SIG-M5 (cell line): ENCODE data around the gene OR13C8.
"Not testable (repeated sequence)": the region's sequence is repeated elsewhere in the genome, so short reads cannot be mapped to it uniquely, and the experiment has no call there.

Experiments used
- DNase-seq: peaks from one replicate; lab custom pipeline; 2025; lab: John Stamatoyannopoulos, UW

OR13C8 gene, protein sequence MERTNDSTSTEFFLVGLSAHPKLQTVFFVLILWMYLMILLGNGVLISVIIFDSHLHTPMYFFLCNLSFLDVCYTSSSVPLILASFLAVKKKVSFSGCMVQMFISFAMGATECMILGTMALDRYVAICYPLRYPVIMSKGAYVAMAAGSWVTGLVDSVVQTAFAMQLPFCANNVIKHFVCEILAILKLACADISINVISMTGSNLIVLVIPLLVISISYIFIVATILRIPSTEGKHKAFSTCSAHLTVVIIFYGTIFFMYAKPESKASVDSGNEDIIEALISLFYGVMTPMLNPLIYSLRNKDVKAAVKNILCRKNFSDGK

DNA sequence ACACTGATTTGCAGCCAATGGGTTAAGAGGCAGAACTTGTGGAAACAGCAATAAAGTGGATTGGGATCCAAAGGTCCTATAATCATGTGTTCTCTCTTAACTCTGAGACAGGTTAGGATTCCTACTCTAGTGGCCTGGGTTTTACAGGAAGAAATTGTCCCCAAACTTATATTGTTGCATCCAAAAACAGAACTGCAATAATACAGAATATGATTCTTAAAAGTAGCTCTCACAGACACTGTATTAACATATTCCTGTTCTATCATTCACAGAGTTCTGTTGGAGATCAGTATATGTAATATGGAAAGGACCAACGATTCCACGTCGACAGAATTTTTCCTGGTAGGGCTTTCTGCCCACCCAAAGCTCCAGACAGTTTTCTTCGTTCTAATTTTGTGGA lies at the start of gene OR13C8:
TSS of gene OR13C8 (plus strand) at position 301 of the 400 bp plus-strand sequence. CDS start at position 301, 0 bp downstream.
- DNase-seq = no peak

DNA sequence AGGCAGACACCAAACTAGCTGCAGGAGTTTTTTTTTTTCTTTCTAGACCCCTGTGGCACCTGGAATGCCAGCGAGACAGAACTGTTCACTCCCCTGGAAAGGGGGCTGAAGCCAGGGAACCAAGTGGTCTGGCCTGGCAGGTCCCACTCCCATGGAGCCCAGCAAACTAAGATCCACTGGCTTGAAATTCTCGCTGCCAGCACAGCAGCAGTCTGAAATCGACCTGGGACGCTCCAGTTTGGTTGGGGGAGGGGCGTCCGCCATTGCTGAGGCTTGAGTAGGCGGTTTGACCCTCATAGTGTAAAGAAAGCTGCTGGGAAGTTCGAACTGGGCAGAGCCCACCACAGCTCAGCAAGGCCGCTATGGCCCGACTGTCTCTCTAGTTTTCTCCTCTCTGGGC lies 48.7 kb upstream of the OR13C8 start:
- DNase-seq = not testable (repeated sequence)

DNA sequence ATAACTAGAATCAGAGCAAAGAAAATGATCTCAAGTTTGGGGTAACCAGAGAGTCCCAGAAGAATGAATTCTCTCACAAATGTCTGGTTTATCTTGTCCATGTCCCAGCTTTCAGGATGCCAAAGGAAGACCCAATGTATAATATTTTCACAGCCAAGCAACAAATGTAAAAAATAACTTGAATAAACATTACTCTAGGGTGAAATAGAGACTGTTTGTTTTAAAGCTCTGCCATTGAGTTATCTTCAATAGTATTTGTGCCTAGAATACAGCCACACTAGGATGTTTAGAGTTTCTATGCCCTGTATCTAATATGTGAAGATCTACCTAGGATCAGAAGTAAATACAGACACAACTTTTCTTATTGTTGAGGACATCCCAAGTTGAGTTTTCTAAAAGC lies 41.9 kb upstream of the OR13C8 start, which contains the start of gene OR13C4:
TSS of gene OR13C4 (minus strand) at position 101 of the 400 bp plus-strand sequence. CDS start at position 101, 0 bp downstream.
- DNase-seq = no peak

DNA sequence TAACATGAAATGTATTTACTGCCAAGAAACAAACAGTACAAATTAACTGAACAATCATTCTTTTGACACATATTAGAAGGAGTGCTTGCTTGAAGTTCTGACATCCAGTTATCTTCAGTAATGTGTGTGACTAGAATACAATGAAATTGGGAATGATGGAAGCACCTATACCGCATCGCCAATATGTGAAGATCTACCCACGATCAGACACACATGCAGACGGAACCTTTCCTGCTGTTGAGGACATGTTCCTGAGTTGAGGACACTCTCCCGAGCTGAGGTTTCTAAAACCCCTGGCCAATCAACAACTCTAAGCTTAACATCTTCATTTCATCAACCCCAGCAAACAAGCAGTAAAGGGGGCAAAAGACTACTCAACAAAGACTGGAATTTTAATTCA lies 32.2 kb upstream of the OR13C8 start, which contains the start of gene OR13C3:
TSS of gene OR13C3 (minus strand) at position 101 of the 400 bp plus-strand sequence. CDS start 133 bp downstream, outside the sequence.
- DNase-seq = no peak

DNA sequence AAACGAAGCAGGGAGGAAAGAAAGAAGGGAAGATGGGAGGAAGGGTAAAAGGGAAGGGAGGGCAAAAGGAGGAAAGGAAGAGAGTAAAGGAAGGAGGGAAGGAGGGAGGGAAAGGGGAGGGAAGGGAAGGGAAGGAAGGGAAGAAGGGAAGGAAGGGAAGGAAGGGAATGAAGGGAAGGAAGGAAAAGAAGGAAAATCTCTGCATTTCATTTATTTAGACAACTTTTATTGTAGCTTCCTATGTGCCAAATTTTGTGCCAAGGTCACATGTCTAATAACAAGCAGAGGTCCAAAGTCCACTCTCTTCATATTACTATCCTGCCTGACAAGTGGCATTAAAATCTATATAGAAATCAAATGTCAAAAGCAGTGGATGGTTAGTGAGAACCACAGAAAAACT lies 29.7 kb upstream of the OR13C8 start:
- DNase-seq = no peak

DNA sequence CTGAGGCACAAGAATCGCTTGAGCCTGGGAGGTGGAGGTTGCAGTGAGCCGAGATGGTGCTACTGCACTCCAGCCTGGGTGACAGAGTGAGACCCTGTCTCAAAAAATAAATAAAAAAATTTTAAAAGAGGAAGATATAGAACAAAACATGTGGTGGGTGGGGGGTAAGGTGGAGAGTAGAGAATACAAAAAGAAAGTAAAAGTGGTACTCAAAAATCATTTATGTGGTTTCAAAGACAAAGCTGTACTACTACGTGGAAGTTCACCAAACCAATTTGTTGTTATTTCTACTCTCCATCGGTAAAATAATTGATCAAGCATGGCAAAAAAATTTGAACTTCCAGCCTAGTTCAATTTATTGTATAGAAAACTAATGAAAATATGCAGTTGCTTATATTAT lies 24.3 kb upstream of the OR13C8 start:
- no peak for DNase-seq

DNA sequence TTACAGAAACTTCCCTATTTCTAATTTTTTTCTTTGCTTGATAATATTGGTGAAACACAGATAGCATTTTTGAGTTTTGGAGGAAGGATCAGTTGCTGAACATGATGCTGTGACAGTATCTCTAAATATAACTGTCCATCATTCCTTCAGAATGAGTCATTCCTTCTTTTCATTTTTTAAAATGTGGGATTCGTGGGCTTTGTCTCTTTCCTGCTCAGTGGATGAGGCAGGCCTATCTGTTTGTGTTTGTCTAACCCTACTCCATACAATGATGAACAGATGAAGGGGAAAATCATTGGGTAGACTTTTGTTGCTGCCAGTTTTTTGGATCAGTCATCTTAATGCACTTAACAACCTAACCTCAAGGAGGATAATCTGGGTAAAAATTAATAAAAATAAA lies 15.7 kb upstream of the OR13C8 start:
- DNase-seq = no peak

DNA sequence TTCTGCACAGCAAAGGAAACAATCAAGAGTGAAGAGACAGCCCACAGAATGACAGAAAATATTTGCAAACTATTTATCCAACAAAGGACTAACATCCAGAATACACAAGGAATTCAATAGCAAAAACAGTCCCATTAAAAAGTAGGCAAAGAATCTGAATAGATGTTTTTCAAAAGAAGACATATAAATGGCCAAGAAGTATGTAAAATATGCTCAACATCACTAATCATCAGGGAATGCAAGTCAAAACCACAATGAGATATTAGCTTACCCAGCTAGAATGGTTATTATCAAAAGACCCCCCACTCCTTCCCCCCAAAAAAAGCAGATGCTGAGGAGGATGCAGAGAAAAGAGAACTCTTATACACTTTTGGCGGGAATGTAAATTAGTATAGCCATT lies 13.4 kb upstream of the OR13C8 start:
- DNase-seq = no peak

DNA sequence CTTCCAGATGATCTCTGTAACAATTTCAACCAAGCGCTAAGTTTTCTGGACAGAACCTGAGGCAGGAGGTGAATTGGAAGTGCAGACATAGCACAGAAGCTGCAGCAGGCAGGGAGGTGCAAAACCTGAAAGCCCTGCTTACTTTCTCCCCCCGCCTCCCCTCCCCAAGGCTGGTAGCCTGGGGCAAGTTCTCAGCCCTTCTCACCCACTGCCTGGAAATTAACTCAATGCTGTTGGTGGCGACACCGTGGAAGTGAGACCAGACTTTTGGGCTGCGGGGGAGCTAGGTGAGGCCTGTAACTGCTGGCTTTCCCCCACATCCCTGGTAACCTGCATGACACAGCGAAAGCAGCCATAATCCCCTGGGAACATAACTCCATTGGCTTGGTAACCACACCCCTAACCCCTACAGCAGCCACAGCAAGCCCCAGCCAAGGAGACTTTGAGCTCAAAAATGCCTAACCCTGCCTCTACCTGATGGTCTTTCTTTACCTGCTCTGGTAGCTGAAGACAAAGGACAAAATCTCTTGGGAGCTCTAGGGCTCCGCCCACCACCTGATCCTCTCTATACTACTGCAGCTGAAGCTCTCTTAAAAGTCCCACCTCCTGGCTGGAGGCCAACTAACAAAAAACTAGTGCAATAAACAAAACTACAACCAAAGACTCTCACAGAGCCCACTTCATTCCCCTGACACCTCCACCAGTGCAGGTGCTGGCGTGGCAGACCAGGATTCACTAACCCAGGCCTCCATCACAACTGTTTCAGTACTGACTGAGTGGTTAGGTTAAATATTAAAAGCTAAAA lies 11.9 kb upstream of the OR13C8 start:
- no peak for DNase-seq

DNA sequence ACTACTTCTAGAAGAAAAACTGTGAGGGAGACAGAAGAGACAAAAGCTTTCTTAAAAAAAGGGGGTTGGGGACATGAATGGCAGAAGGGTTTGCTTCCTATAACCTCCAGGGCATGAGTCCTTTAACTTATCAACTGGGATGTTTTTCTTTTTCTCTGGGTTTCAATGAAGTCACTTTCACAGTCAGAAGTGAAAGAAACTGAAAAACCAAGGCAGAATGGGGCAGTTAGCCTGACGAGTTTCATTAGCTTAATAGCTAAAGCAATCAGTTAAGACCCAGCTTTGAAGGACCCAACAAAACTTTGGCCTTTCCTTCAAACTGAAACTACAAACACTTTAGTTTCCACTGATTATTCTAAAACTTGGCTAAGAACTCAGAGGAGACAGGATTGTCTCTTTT lies 4.6 kb upstream of the OR13C8 start:
- DNase-seq = no peak

DNA sequence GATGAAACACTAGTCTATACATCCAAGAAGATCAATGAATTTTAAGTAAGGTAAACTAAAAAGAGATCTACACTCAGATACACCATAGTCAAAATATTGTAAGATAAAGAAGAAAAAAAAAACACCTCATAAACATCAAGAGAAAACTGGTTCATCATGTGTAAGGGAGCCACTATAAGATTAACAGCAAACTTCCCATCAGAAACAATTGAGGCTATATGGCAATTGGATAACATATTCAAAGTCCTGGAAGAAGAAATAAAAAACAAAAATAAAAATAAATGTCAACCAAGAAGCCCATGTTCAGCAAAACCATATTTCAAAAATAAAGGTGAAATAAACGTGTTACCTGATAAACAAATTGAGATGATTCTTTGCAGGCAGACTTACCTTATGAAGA lies 3.6 kb downstream of the OR13C8 start:
- DNase-seq = no peak

DNA sequence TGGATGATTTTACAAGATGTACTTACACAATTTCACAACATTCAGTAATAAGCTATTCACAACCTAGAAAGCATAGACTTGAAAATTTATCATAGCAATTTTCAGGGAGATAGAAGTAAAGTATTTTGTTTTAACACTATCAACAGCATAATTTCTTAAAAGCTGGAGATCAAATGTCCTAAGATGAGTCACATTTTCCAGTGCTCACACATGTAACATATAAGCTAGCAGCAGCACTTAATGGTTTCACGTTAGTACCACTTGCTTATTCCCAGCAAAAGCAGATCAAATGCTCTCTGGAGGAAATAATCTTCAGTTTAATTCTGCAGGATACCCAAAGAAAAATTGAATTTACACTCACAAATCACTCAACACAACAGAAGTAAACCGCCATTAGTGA lies 6.5 kb downstream of the OR13C8 start:
- DNase-seq = no peak

DNA sequence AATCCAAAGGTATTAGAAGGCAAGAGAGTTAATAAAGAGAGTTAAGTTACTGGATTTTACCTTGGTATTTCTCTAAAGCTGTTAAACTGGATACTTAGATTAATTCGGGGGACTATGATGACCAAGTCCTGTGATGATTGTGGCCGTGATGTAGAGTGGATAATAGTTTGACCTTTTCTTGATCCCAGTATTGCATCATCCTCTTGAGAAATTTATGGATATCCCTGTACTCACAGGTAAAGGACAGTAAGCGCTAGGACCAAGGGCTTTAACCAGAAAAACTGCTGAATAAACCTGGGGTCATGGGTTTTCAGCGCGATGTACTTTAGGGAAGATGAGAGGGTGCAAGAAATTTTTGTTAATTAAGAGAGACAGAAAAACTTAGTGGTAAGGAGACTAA lies 8.3 kb downstream of the OR13C8 start:
- no peak for DNase-seq

DNA sequence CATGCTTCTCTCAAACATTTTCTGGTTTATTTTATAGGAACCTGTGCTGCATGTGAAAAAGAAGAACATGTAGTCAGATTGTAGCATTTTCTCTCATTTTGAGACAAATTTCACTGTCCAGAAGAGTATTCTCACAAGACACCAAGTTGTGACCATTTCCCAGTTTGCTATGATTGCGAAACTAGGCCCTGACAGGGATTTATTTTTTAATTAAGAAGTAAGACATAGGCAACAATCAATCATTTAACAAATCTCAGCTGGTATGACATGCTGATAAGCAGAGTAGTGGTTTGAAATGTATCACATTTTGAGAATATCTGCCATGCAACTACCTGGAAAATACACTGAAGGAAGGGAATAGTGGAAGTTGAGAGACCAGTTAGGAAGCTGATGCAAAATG lies 11.6 kb downstream of the OR13C8 start:
- DNase-seq = no peak

DNA sequence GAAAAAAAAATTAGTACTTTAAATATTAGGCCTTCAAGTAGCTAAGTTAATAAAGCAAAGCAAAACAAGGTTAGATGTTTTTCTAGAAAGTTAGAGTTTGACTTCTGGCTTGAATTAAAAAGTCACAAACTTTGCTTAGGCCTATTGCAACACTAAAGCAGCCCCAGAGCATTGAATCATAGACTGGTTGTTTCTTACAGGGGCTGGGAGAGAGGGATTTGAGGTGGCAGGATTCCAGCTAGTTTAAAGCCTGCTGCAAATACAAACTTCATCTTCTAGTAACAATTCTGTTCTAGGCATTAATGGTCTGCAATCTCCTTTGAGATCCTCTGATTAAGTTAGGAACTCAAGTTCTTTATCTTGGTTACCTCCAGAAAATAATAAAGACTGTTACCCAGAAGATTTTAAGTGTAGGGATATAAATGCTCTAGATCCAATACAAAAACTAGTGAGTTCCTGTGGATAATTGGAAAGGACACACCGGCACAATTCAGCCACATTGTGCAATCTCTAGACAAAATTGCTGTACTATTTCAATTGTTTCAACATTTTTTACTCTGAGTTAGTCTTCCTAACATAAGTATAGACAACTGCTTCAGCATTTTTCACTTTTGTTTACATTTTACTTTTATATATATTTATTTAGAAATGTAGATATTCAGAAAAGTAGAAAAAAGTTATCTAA lies 17.7 kb downstream of the OR13C8 start:
- DNase-seq = no peak

DNA sequence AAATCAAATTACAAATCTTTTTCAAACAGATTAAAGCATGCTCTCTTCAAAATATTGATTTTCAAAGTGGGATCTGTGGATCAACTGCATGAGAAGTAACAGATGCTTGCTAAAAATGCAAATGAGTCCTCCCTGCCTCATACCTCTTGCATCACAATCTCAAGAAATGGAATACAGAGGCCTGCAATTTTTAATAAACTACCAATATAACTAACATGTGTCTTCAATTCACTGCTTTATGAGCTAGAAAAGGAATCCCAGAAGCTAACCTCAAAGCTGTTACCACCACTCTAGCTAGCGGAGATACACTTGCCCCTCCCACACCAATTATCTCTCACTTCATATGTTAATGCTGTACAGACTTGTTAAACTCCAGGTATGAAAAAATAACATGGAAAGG lies 20.7 kb downstream of the OR13C8 start:
- DNase-seq = no peak

DNA sequence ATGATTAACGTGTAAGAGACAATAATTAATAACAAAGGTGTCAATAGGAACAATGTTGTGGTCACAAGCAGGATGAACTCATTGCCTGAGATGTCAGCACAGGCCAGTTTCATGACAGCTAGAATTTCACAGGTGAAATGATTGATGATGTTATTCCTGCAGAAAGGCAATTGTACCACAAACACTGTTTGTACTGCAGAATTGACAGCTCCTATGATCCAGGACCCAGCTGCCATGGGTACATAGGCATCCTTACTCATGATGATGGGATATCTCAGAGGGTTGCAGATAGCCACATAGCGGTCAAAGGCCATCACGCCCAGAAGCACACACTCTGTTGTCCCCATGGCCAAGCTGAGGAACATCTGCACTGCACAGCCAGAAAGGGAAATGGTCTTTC lies 29.8 kb downstream of the OR13C8 start:
- not testable (repeated sequence) for DNase-seq

DNA sequence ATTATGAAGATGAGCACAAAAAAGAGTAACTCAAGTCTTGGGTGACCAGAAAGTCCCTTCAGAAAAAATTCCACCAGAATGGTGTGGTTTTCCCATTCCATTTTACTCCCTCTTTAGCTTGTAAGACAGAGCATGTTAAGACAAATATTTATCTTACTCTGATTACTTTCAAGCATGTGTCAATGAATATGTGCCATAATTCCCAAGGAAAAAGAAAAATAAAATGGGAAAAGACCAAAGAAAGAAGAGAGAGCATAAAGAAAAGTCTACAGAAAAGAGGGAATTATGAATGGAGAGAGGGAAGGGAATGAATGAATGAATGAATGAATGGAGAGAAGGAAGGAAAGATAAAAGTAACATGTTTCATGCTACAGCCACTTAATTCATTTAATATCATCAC lies 30.3 kb downstream of the OR13C8 start, which contains the start of gene OR13C5:
TSS of gene OR13C5 (minus strand) at position 101 of the 400 bp plus-strand sequence. CDS start at position 101, 0 bp downstream.
- not testable (repeated sequence) for DNase-seq

DNA sequence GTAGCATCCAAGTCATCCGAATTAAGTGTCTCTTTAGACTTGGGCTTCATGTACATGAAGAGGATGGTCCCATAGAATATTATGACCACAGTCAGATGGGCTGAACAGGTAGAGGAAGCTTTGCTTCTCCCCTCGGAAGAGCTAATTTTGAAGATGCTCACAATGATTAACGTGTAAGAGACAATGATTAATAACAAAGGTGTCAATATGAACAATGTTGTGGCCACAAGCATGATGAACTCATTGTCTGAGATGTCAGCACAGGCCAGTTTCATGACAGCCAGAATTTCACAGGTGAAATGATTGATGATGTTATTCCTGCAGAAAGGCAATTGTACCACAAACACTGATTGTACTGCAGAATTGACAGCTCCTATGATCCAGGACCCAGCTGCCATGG lies 35.8 kb downstream of the OR13C8 start:
- no peak for DNase-seq

DNA sequence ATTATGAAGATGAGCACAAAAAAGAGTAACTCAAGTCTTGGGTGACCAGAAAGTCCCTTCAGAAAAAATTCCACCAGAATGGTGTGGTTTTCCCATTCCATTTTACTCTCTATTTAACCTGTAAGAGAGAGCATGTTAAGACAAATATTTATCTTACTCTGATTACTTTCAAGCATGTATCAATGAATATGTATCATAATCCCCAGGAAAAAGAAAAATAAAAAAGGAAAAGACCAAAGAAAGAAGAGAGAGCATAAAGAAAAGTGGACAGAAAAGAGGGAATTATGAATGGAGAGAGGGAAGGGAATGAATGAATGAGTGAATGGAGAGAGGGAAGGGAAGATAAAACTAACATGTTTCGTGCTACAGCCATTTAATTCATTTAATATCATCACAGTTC lies 36.6 kb downstream of the OR13C8 start, which contains the start of gene OR13C2:
TSS of gene OR13C2 (minus strand) at position 101 of the 400 bp plus-strand sequence. CDS start at position 101, 0 bp downstream.
- DNase-seq = not testable (repeated sequence)

DNA sequence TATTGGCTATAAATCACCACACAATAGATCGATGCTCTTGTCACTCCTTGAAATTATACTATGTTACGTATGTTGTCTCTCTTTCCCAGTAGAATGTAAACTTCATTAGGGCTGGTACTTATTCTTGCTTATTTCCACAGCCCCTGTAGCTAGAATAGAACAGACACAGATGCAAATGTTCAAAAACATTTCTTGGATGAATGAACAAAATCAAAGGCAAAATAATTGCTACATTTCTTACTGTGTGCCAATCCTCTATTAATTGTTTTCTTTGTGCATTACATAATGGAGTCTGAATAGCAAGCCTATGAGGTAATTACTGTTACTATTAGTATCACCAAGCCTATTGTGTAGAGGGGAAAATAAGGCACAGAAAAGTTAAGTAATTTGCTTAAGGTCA lies 37.2 kb downstream of the OR13C8 start:
- DNase-seq = no peak

DNA sequence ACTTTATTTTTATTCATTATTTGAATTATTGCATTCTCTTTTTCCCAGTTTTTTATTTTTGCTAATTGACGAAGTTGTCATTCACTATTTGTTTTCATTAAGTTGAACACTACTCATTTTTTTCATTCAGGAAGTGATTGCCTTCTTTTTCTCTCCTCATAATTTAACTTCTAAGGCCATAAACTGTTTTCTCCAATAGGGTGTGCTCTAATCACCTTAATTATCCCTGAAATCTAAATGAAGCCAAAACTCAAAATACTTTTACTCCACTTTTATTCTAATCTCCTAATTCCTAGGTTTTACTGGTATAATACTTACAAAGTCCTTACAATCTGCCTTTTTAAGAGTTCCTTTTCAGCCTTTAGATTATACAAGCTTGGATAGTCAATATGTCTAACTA lies 39.4 kb downstream of the OR13C8 start:
- DNase-seq = no peak
